H1 (cell line): ENCODE results near the gene RARA. TPM values are rescaled to one million over a fixed set of nuclear protein-coding genes. Genes with fewer than 3 reads are reported as not detected.

Source experiments
- ASH2L ChIP-seq: fragments of 200-600, 300-600 bp; sonication (generic); IDR thresholded peaks from one replicate; pipeline ENCODE4 v1.7.1; 2017; ENCODE audit warnings: low read length
- ATF3 ChIP-seq: IDR thresholded peaks from 2 replicates; pipeline ENCODE4 v1.6.1; 2011; ENCODE audit warnings: low read depth, mild to moderate bottlenecking, low read length; ENCODE audit not compliant: insufficient read depth
- CHD1 ChIP-seq: IDR thresholded peaks from 2 replicates; pipeline ENCODE4 v1.6.1; 2012; ENCODE audit warnings: low read depth, low read length, improper control_type of control experiment
- CTCF ChIP-seq, 3 experiments: IDR thresholded peaks; 1 replicate in 2 of 3; 2 replicates in 1 of 3; pipeline versions ENCODE4 v1.5.1 to v1.6.1; 2011; ENCODE audit warnings: low read length in 3 of 3, mild to moderate bottlenecking in 3 of 3, inconsistent platforms in 2 of 3, low read depth in 1 of 3, moderate library complexity in 1 of 3; ENCODE audit not compliant: insufficient read depth in 1 of 3; ENCODE audit errors: control extremely low read depth in 1 of 3
- EZH2 ChIP-seq: fragments of 200-600 bp; sonication (generic); IDR thresholded peaks from 2 replicates; pipeline ENCODE4 v1.7.1; 2012; ENCODE audit warnings: low read depth, mild to moderate bottlenecking, moderate library complexity, low read length, inconsistent platforms; ENCODE audit not compliant: severe bottlenecking
- GTF2F1 ChIP-seq: IDR thresholded peaks from 2 replicates; pipeline ENCODE4 v1.6.1; 2012; ENCODE audit warnings: low read depth, low read length, improper control_type of control experiment, borderline replicate concordance
- KDM1A ChIP-seq: fragments of 200-600, 300-600 bp; sonication (generic); IDR thresholded peaks from 2 replicates; pipeline ENCODE4 v1.7.1; 2016; ENCODE audit warnings: mild to moderate bottlenecking, low read length, borderline replicate concordance
- KDM4A ChIP-seq: IDR thresholded peaks from one replicate; pipeline ENCODE4 v1.7.1; 2012; ENCODE audit warnings: low read depth, mild to moderate bottlenecking, moderate library complexity, low read length, inconsistent platforms; ENCODE audit not compliant: severe bottlenecking
- TAF1 ChIP-seq: IDR thresholded peaks from 2 replicates; pipeline ENCODE4 v1.6.1; 2011; ENCODE audit warnings: mild to moderate bottlenecking, low read depth, low read length
- TAF7 ChIP-seq: optimal IDR thresholded peaks from 2 replicates; pipeline ENCODE3; 2011; ENCODE audit warnings: low read depth, mild to moderate bottlenecking, inconsistent platforms, low read length, moderate library complexity, borderline replicate concordance
- polyA plus RNA-seq, 7 experiments: library from polyadenylated mRNA; depleted of rRNA in 3 of 7; stranded (reverse) in 5 of 7; unstranded in 2 of 7; fragments of >200 nt in 5 of 7; fragments of 200-250 nt in 2 of 7; gene quantifications; 1 replicate in 5 of 7; 2 replicates in 1 of 7; 4 replicates in 1 of 7; pipeline versions ENCODE4 v1.2.1 to v1.2.3, GENCODE V29; 2011 to 2013; ENCODE audit warnings: missing spikeins in 2 of 7, mixed read lengths in 2 of 7
- total RNA-seq: library from RNA; stranded (reverse); fragmentation: NEBNext Ultra II Directional; extraction: Animal tissue kit (Norgen Biotek cat#: 25700); gene quantifications from 2 replicates; pipeline ENCODE4 v1.2.1, GENCODE V29; 2021

Gene RARA
- total and polyA plus RNA-seq, 2 of the 8 experiments (the other 6 are each of a cell fraction or from before 2014, with no cell fraction given), result 4.4 to 16.5 TPM

GRCh38 chr17:40361063-40361924 lies 52.3 kb downstream of the RARA start (continued):
- TF ChIP-seq ASH2L (no peak), EZH2 (no peak), TAF7 (no peak), GTF2F1 (no peak), ATF3 (no peak), TAF1 (no peak), KDM1A (no peak), CHD1 (no peak), KDM4A (no peak), CTCF (IDR thresholded peaks at IDR 0.05; ENCODE audit: control extremely low read depth in 1 of 3, insufficient read depth in 1 of 3, low read depth in 1 of 3, low read length in 3 of 3) (no peak)
- TF ChIP-seq, all 59 proteins: peak for 0
